HL-60 (cell line): ENCODE measurements around the gene LIMS1.

Experiments used
- DNase-seq, 2 experiments: peaks; one replicate each; pipeline ENCODE4 v3.0.0-alpha.2; 2010 to 2020; ENCODE audit warnings: low read depth in 1 of 2, low spot score in 1 of 2
- H3K27ac ChIP-seq: fragments of 250-450 bp; sonication (Bioruptor Pico); replicated peaks from 2 replicates; pipeline ENCODE4 v1.5.1; 2020; ENCODE audit warnings: mild to moderate bottlenecking, moderate library complexity
- H3K27me3 ChIP-seq: fragments of 250-450 bp; sonication (Bioruptor Pico); 2 replicates; pipeline ENCODE4 v1.5.1; 2021; ENCODE audit warnings: mild to moderate bottlenecking, moderate library complexity; ENCODE audit not compliant: insufficient read depth, poor library complexity, severe bottlenecking
- H3K4me3 ChIP-seq: replicated peaks from 2 replicates; pipeline ENCODE4 v1.5.1; 2011; ENCODE audit warnings: mild to moderate bottlenecking, control low read depth, low read length; ENCODE audit not compliant: insufficient read depth
- CTCF ChIP-seq: IDR thresholded peaks from one replicate; pipeline ENCODE4 v1.5.1; 2011; ENCODE audit warnings: low read length, control low read depth, inconsistent platforms; ENCODE audit not compliant: insufficient read depth
- GABPA ChIP-seq: IDR thresholded peaks from 2 replicates; pipeline ENCODE4 v1.6.1; 2012; ENCODE audit warnings: low read depth
- POLR2AphosphoS5 ChIP-seq: IDR thresholded peaks from 2 replicates; pipeline ENCODE4 v1.6.1; 2012; ENCODE audit warnings: low read depth
- REST ChIP-seq: IDR thresholded peaks from 2 replicates; pipeline ENCODE4 v1.6.1; 2012; ENCODE audit warnings: low read depth; ENCODE audit not compliant: insufficient replicate concordance
- SPI1 ChIP-seq: IDR thresholded peaks from 2 replicates; pipeline ENCODE4 v1.6.1; 2012; ENCODE audit warnings: low read depth, mild to moderate bottlenecking, borderline replicate concordance

Gene LIMS1

GRCh38 chr2:108536133-108536780 lies 2.0 kb downstream of the LIMS1 start:
- no peaks in the 10 kb centered on the region for H3K27me3 ChIP-seq
- DNase-seq = no peak
- no peak overlapping the region for H3K27ac ChIP-seq
- no peak overlapping the region for H3K4me3 ChIP-seq
- no peak for TF ChIP-seq GABPA
- TF ChIP-seq SPI1 = no peak
- TF ChIP-seq POLR2AphosphoS5 = no peak
- no peak for TF ChIP-seq REST
- TF ChIP-seq CTCF = no peak

GRCh38 chr2:108536911-108537310 lies 2.6 kb downstream of the LIMS1 start:
- Histone ChIP-seq H3K4me3 (no peak overlapping the region), H3K27ac (no peak overlapping the region), H3K27me3 (no peaks in the 10 kb centered on the region)
- no peak for DNase-seq
- TF ChIP-seq SPI1 = no peak
- TF ChIP-seq GABPA = no peak
- no peak for TF ChIP-seq REST
- TF ChIP-seq POLR2AphosphoS5 = no peak
- TF ChIP-seq CTCF = no peak

GRCh38 chr2:108538000-108538625 lies 3.8 kb downstream of the LIMS1 start:
- Histone ChIP-seq H3K27me3 (no peaks in the 10 kb centered on the region), H3K4me3 (no peak overlapping the region), H3K27ac (no peak overlapping the region)
- DNase-seq = no peak
- TF ChIP-seq SPI1 = no peak
- no peak for TF ChIP-seq REST
- TF ChIP-seq CTCF = no peak
- no peak for TF ChIP-seq GABPA
- TF ChIP-seq POLR2AphosphoS5 = no peak
